Large intestine (tissue), 12 donors: ENCODE measurements around the gene GABRR3. TPM values are rescaled to one million over a fixed set of nuclear protein-coding genes. Genes with fewer than 3 reads are reported as not detected.

Experiments used
- DNase-seq, 2 donors: peaks; one replicate each; pipeline versions ENCODE4 v3.0.0 to v3.0.0-alpha.2; 2013
- H3K27ac ChIP-seq: one replicate; pipeline ENCODE4 v1.5.1; 2013; ENCODE audit warnings: low read length
- H3K27me3 ChIP-seq: 2 replicates; pipeline ENCODE4 v1.6.1; 2013; ENCODE audit warnings: low read length; ENCODE audit not compliant: control insufficient read depth, insufficient read depth
- H3K36me3 ChIP-seq: 2 replicates; pipeline ENCODE4 v1.6.1; 2013; ENCODE audit warnings: low read length; ENCODE audit not compliant: control insufficient read depth, insufficient read depth
- H3K4me1 ChIP-seq: one replicate; pipeline ENCODE4 v1.6.1; 2013; ENCODE audit warnings: low read length; ENCODE audit not compliant: control insufficient read depth, insufficient read depth
- H3K4me3 ChIP-seq: one replicate; pipeline ENCODE4 v1.5.1; 2013; ENCODE audit warnings: low read length
- H3K9me3 ChIP-seq: one replicate; pipeline ENCODE4 v1.6.1; 2013; ENCODE audit warnings: mild to moderate bottlenecking, low read depth, low read length, moderate library complexity; ENCODE audit not compliant: control insufficient read depth
- WGBS: methylation state at CpG from one replicate; pipeline ENCODE4 v1.1.5; 2013; ENCODE audit warnings: low lambda C conversion rate; ENCODE audit not compliant: insufficient coverage; 5-methylcytosine and 5-hydroxymethylcytosine counted together
- long read RNA-seq, 11 donors: transcript quantifications; one replicate each; lab custom pipeline, GENCODE V29; 2026
- polyA plus RNA-seq: library from polyadenylated mRNA; unstranded; fragments of 120-200 nt; gene quantifications from one replicate; pipeline ENCODE4 v1.2.1, GENCODE V29; 2013

The GABRR3 gene
- not detected for polyA plus RNA-seq
- long read RNA-seq, donor 1: 0 reads
- long read RNA-seq, donor 2: 0 reads
- long read RNA-seq, donor 3: 0 reads
- long read RNA-seq, donor 4: 0 reads
- long read RNA-seq, donor 5: 0 reads
- long read RNA-seq, donor 6: 0 reads
- long read RNA-seq, donor 7: 0 reads
- long read RNA-seq, donor 8: 0 reads
- long read RNA-seq, donor 9: 0 reads
- long read RNA-seq, donor 10: 0 reads
- long read RNA-seq, donor 11: 0 reads

GRCh38 chr3:98035208-98035607 lies at the start of gene GABRR3:
Gene GABRR3, minus strand, starts transcription at chr3:98035315. Its CDS starts 328 bp downstream, at chr3:98034987.
- H3K4me3 ChIP-seq: no peak within 1 kb of the TSS
- peaks cover 4% of the 10 kb centered on the region for H3K27me3 ChIP-seq
- no peak for DNase-seq
- H3K36me3 ChIP-seq: no peaks in the 10 kb centered on the region
- H3K4me1 ChIP-seq: no peaks in the 10 kb centered on the region
- H3K27ac ChIP-seq: no peak within 1 kb of the TSS
- 14% methylated on average over 1 of the region's 3 CpGs for WGBS
- H3K9me3 ChIP-seq: no peaks in the 10 kb centered on the region

- no peaks in the 10 kb centered on the region for H3K36me3 ChIP-seq
- H3K4me1 ChIP-seq: no peaks in the 10 kb centered on the region
- H3K4me3 ChIP-seq: no peak overlapping the region
- no CpG with 5 or more reads among the region's 1 CpG for WGBS
- no peaks in the 10 kb centered on the region for H3K9me3 ChIP-seq
- no peak for DNase-seq
- H3K27me3 ChIP-seq: no peaks in the 10 kb centered on the region
- H3K27ac ChIP-seq: no peak overlapping the region
These were observed 38.4 kb upstream of the GABRR3 start for GRCh38 chr3:98073486-98073885.

- Histone ChIP-seq H3K4me1 (no peaks in the 10 kb centered on the region), H3K4me3 (no peak overlapping the region), H3K36me3 (no peaks in the 10 kb centered on the region), H3K27me3 (no peaks in the 10 kb centered on the region), H3K27ac (no peak overlapping the region), H3K9me3 (no peaks in the 10 kb centered on the region)
- WGBS: no CpG with 5 or more reads among the region's 2 CpGs
- DNase-seq: no peak
These were observed 35.7 kb upstream of the GABRR3 start for GRCh38 chr3:98070840-98071239.

- Histone ChIP-seq H3K4me3 (no peak overlapping the region), H3K36me3 (no peaks in the 10 kb centered on the region), H3K27me3 (no peaks in the 10 kb centered on the region), H3K9me3 (no peaks in the 10 kb centered on the region), H3K27ac (no peak overlapping the region), H3K4me1 (no peaks in the 10 kb centered on the region)
- no peak for DNase-seq
- WGBS: no CpG with 5 or more reads among the region's 2 CpGs
These were observed 33.7 kb upstream of the GABRR3 start for GRCh38 chr3:98068824-98069223.

GRCh38 chr3:98058244-98058960 lies 23.3 kb upstream of the GABRR3 start:
- Histone ChIP-seq H3K36me3 (no peaks in the 10 kb centered on the region), H3K27me3 (no peaks in the 10 kb centered on the region), H3K9me3 (no peaks in the 10 kb centered on the region), H3K4me1 (no peaks in the 10 kb centered on the region), H3K4me3 (no peak overlapping the region), H3K27ac (no peak overlapping the region)
- no CpG with 5 or more reads among the region's 7 CpGs for WGBS
- DNase-seq: no peak

- H3K4me3 ChIP-seq: no peak overlapping the region
- no peak overlapping the region for H3K27ac ChIP-seq
- H3K27me3 ChIP-seq: no peaks in the 10 kb centered on the region
- DNase-seq: no peak
- H3K4me1 ChIP-seq: no peaks in the 10 kb centered on the region
- no CpG with 5 or more reads among the region's 1 CpG for WGBS
- no peaks in the 10 kb centered on the region for H3K36me3 ChIP-seq
- no peaks in the 10 kb centered on the region for H3K9me3 ChIP-seq
These were observed 22.5 kb upstream of the GABRR3 start for GRCh38 chr3:98057631-98058030.

GRCh38 chr3:98056035-98056434 lies 20.9 kb upstream of the GABRR3 start:
- H3K9me3 ChIP-seq: no peaks in the 10 kb centered on the region
- H3K4me1 ChIP-seq: no peaks in the 10 kb centered on the region
- no peaks in the 10 kb centered on the region for H3K27me3 ChIP-seq
- H3K36me3 ChIP-seq: no peaks in the 10 kb centered on the region
- H3K27ac ChIP-seq: no peak overlapping the region
- no peak overlapping the region for H3K4me3 ChIP-seq
- DNase-seq: no peak

GRCh38 chr3:98049271-98049670 lies 14.2 kb upstream of the GABRR3 start:
- DNase-seq: no peak

GRCh38 chr3:98048586-98048985 lies 13.5 kb upstream of the GABRR3 start:
- Histone ChIP-seq H3K27ac (no peak overlapping the region), H3K27me3 (no peaks in the 10 kb centered on the region), H3K36me3 (no peaks in the 10 kb centered on the region), H3K9me3 (no peaks in the 10 kb centered on the region), H3K4me1 (no peaks in the 10 kb centered on the region), H3K4me3 (no peak overlapping the region)
- no peak for DNase-seq
- WGBS: no CpG with 5 or more reads among the region's 1 CpG

More at GRCh38 chr3:98049271-98049670, 14.2 kb upstream of the GABRR3 start:
- Histone ChIP-seq H3K36me3 (no peaks in the 10 kb centered on the region), H3K4me3 (no peak overlapping the region), H3K27ac (no peak overlapping the region), H3K27me3 (no peaks in the 10 kb centered on the region), H3K9me3 (no peaks in the 10 kb centered on the region), H3K4me1 (no peaks in the 10 kb centered on the region)
- 100% methylated on average over 1 of the region's 1 CpG for WGBS

GRCh38 chr3:98041350-98041749 lies 6.2 kb upstream of the GABRR3 start:
- no peak overlapping the region for H3K4me3 ChIP-seq
- H3K27ac ChIP-seq: no peak overlapping the region
- no peak for DNase-seq
- H3K27me3 ChIP-seq: no peaks in the 10 kb centered on the region
- H3K36me3 ChIP-seq: no peaks in the 10 kb centered on the region
- no peaks in the 10 kb centered on the region for H3K4me1 ChIP-seq
- WGBS: 100% methylated on average over 1 of the region's 1 CpG
- no peaks in the 10 kb centered on the region for H3K9me3 ChIP-seq
